OCI-M1 (cell line): ENCODE data around the gene BRD2.

Experiments
- DNase-seq: peaks from one replicate; lab custom pipeline; 2025; lab: John Stamatoyannopoulos, UW

The BRD2 gene

DNA sequence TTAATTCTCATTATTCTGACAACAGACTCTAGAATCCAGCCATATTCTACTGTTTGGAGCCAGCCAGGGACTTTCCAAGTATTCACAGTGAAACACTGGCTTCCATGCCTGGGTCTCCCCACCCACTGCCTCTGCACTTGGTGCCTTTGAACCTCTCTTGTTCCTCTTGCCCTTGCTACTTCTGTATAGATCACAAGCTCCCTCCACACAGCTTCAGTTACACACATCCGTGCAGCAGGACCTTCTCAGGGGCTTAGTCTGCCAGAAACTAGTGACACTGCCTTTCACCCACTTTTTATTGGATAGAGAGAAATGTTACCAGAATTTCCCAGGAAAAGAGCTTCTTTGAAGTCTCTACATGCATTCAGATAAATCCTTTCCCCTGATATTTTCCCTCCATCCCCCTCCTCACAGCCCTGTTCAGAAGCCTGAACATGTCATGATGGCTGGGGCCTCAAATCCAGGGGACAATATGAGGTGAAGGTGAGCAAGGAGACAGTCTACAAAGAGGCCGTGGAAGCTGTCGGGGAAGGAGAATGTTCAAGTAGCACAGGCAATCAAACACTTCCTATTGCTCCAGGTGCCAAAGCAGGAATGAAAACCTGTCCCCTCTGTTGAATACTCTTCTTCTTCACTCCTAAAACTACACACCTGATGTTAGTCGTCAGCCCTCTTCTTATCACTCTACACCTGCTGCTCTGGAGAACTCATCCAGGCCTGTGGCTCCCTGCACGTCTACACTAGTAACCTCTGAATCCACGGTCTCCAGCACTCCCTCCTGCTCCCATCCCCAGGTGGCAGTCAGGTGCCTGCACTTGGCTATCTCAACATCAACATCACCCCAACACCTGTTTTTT is 61.2 kb downstream of the BRD2 start:
- peak; percentile 81 for DNase-seq

DNA sequence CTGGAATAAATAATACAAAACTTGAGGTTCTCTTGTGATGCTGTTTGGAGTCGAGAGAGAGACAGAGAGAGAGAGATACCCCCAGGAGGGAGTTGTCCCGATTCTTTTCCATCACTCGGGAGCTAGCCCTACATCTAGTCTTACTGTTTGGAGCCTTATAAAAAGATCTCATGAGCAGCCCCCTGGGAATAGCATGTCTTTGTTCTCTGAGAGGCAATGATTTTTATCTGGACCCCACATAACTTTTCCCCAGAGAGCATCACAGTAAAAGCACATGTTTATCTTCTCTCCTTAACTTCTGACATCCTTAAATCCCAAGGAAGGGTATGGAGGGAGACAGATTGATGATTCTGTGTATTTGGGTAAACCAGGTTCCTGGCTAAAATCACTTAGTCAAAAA is 61.9 kb downstream of the BRD2 start:
- DNase-seq, result no peak
